Measurements from ENCODE around the gene TRRAP.

TRRAP gene

GRCh38 chr7:99034932-99035722 is 156.8 kb downstream of the TRRAP start:
- TF ChIP-seq CTCF (IDR thresholded peaks at IDR 0.05; ENCODE audit: control insufficient read depth, extremely low read depth, insufficient read depth): no peak
- no peak for DNase-seq (ENCODE audit: low read depth)

GRCh38 chr7:99035723-99036545 is 157.6 kb downstream of the TRRAP start:
- H3K4me3 ChIP-seq (ENCODE audit: low read depth, low read length): no peak overlapping the region
- DNase-seq (ENCODE audit: low read depth): no peak
- no peak for TF ChIP-seq CTCF (IDR thresholded peaks at IDR 0.05; ENCODE audit: control insufficient read depth, extremely low read depth, insufficient read depth)

More at GRCh38 chr7:99034932-99035722, 156.8 kb downstream of the TRRAP start:
- no peak overlapping the region for H3K4me3 ChIP-seq (ENCODE audit: low read depth, low read length)

GRCh38 chr7:99036546-99037111 is 158.3 kb downstream of the TRRAP start:
- TF ChIP-seq CTCF (IDR thresholded peaks at IDR 0.05; ENCODE audit: control insufficient read depth, extremely low read depth, insufficient read depth): peak; percentile 37
- no peak overlapping the region for H3K4me3 ChIP-seq (ENCODE audit: low read depth, low read length)
- no peak for DNase-seq (ENCODE audit: low read depth)

GRCh38 chr7:99037327-99037940 is 159.1 kb downstream of the TRRAP start:
- DNase-seq (ENCODE audit: low read depth): no peak
- TF ChIP-seq CTCF (IDR thresholded peaks at IDR 0.05; ENCODE audit: control insufficient read depth, extremely low read depth, insufficient read depth): no peak
- H3K4me3 ChIP-seq (ENCODE audit: low read depth, low read length): no peak overlapping the region

- H3K4me3 ChIP-seq (ENCODE audit: low read depth, low read length): no peak overlapping the region
- DNase-seq (ENCODE audit: low read depth): no peak
- no peak for TF ChIP-seq CTCF (IDR thresholded peaks at IDR 0.05; ENCODE audit: control insufficient read depth, extremely low read depth, insufficient read depth)
These were observed 159.9 kb downstream of the TRRAP start for GRCh38 chr7:99038086-99038855.

- no peak overlapping the region for H3K4me3 ChIP-seq (ENCODE audit: low read depth, low read length)
- no peak for TF ChIP-seq CTCF (IDR thresholded peaks at IDR 0.05; ENCODE audit: control insufficient read depth, extremely low read depth, insufficient read depth)
- no peak for DNase-seq (ENCODE audit: low read depth)
These were observed 161.1 kb downstream of the TRRAP start for GRCh38 chr7:99039384-99039891.

All from LNCaP clone FGC (cell line).